HepG2 (cell line): ENCODE measurements around the gene IL10. TPM values are rescaled to one million over a fixed set of nuclear protein-coding genes. Genes with fewer than 3 reads are reported as not detected.

Experiments used
- ATAC-seq: fragments of 200-7000 bp; cut with Tn5 transposase; 3 replicates; pipeline ENCODE4 v1.9.1; 2020; ENCODE audit warnings: mild to moderate bottlenecking, moderate library complexity
- BruUV-seq: library from RNA; stranded (reverse); fragments of 400-500 nt; replicated peaks from 2 replicates; lab custom pipeline; 2021; lab: Mats Ljungman, UMichigan
- CTCF ChIA-PET: fragments of 300-600 bp; formaldehyde crosslinking; extraction: SDS; loops from one replicate; lab custom pipeline; 2021; ENCODE audit warnings: low total read pairs, inconsistent platforms, low intra/inter-chr PET ratio; lab: Yijun Ruan, JAX
- POLR2A ChIA-PET: fragments of 350-600 bp; sonication (Branson Sonifier 250); formaldehyde crosslinking; loops from one replicate; lab custom pipeline; 2020; ENCODE audit warnings: antibody characterized with exemption, inconsistent platforms; lab: Yijun Ruan, JAX
- DNase-seq: peaks from one replicate; pipeline ENCODE4 v3.0.0-alpha.2; 2015; ENCODE audit warnings: low spot score
- FAIRE-seq: peaks from 3 replicates; lab custom pipeline; 2011; peaks lifted over from hg19 to GRCh38; lab: Jason Lieb, UNC
- H2AFZ ChIP-seq: one replicate; pipeline ENCODE4 v1.6.1; 2011; ENCODE audit warnings: low read length, inconsistent platforms
- H3K27ac ChIP-seq: fragments of 300-600 bp; 3 replicates; pipeline ENCODE4 v1.8.0; 2011; ENCODE audit warnings: mixed run types, mild to moderate bottlenecking, mixed read lengths, low read length, inconsistent platforms; ENCODE audit not compliant: insufficient read depth; ENCODE audit errors: extremely low read length
- H3K27me3 ChIP-seq, 2 experiments: fragments of 200-600 bp in 1 of 2; 2 replicates in 1 of 2; 3 replicates in 1 of 2; pipeline versions ENCODE4 v1.6.0 to v1.8.0; 2011; ENCODE audit warnings: low read length in 2 of 2, mild to moderate bottlenecking in 2 of 2, moderate library complexity in 2 of 2, inconsistent platforms in 1 of 2; ENCODE audit not compliant: insufficient read depth in 2 of 2, control insufficient read depth in 1 of 2
- H3K36me3 ChIP-seq, 2 experiments: fragments of 200-600 bp in 1 of 2; replicated peaks in 1 of 2; 2 replicates in 1 of 2; 3 replicates in 1 of 2; pipeline versions ENCODE4 v1.5.1 to v1.8.0; 2011; ENCODE audit warnings: low read length in 2 of 2, inconsistent platforms in 1 of 2; ENCODE audit not compliant: insufficient read depth in 2 of 2, control insufficient read depth in 1 of 2
- H3K4me1 ChIP-seq: 2 replicates; pipeline ENCODE4 v1.5.1; 2012; ENCODE audit warnings: low read length, inconsistent platforms; ENCODE audit not compliant: insufficient read depth
- H3K4me2 ChIP-seq: 2 replicates; pipeline ENCODE4 v1.6.0; 2011; ENCODE audit warnings: low read depth, low read length, inconsistent platforms
- H3K4me3 ChIP-seq, 3 experiments: fragments of 200-600 bp in 1 of 3; sonication (generic), shearing (Covaris generic) in 1 of 3; replicated peaks in 1 of 3; 2 replicates each; pipeline ENCODE4 v1.5.1; 2011 to 2016; ENCODE audit warnings: low read length in 3 of 3, inconsistent platforms in 2 of 3, low read depth in 2 of 3, mild to moderate bottlenecking in 2 of 3, control low read depth in 1 of 3, mixed read lengths in 1 of 3; ENCODE audit not compliant: insufficient read depth in 1 of 3
- H3K79me2 ChIP-seq: one replicate; pipeline ENCODE4 v1.6.1; 2011; ENCODE audit warnings: low read length, inconsistent platforms; ENCODE audit not compliant: insufficient read depth
- H3K9ac ChIP-seq: 2 replicates; pipeline ENCODE4 v1.6.0; 2011; ENCODE audit warnings: mild to moderate bottlenecking, low read depth, low read length, inconsistent platforms; ENCODE audit not compliant: insufficient read depth
- H3K9me3 ChIP-seq: 2 replicates; pipeline ENCODE4 v1.5.1; 2012; ENCODE audit warnings: mild to moderate bottlenecking, low read length
- H4K20me1 ChIP-seq: 2 replicates; pipeline ENCODE4 v1.6.0; 2011; ENCODE audit warnings: inconsistent platforms, mild to moderate bottlenecking, low read length, moderate library complexity; ENCODE audit not compliant: insufficient read depth
- AHR ChIP-seq: IDR thresholded peaks from 2 replicates; pipeline ENCODE4 v1.6.1; 2018; ENCODE audit warnings: missing genetic modification reagents, missing compliant biosample characterization
- ATF7 ChIP-seq, 2 experiments: fragments of 450-650 bp in 1 of 2; sonication (generic) in 1 of 2; formaldehyde crosslinking in 1 of 2; IDR thresholded peaks; 2 replicates each; pipeline versions ENCODE4 v1.4.0 to v1.6.1; 2016 to 2020; ENCODE audit warnings: antibody characterized with exemption in 1 of 2, mild to moderate bottlenecking in 1 of 2, missing genetic modification reagents in 1 of 2
- ATF7-NPFF ChIP-seq: sonication (generic); formaldehyde crosslinking; IDR thresholded peaks from 2 replicates; pipeline ENCODE4 v1.8.1; 2023; ENCODE audit warnings: mild to moderate bottlenecking, low read depth, missing genetic modification reagents, moderate library complexity
- KLF13 ChIP-seq: sonication (generic); formaldehyde crosslinking; IDR thresholded peaks from 2 replicates; pipeline ENCODE4 v1.4.0; 2020; ENCODE audit warnings: mild to moderate bottlenecking, missing genetic modification reagents
- NFIB ChIP-seq: sonication (generic); formaldehyde crosslinking; IDR thresholded peaks from 2 replicates; pipeline ENCODE4 v1.9.0; 2021; ENCODE audit warnings: missing genetic modification reagents, mild to moderate bottlenecking, borderline replicate concordance
- PCBP2 ChIP-seq: fragments of 200-400 bp; formaldehyde crosslinking; optimal IDR thresholded peaks from 2 replicates; pipeline ENCODE3; 2018; ENCODE audit warnings: low read length, low read depth; ENCODE audit not compliant: poor library complexity, severe bottlenecking
- RFXANK ChIP-seq: IDR thresholded peaks from 2 replicates; pipeline ENCODE4 v1.6.1; 2016
- ZNF33A ChIP-seq: sonication (generic); formaldehyde crosslinking; IDR thresholded peaks from 2 replicates; pipeline ENCODE4 v1.5.1; 2020; ENCODE audit warnings: missing genetic modification reagents, mild to moderate bottlenecking, moderate library complexity, borderline replicate concordance
- WGBS: methylation state at CpG from one replicate; pipeline ENCODE4 v1.1.6; 2017; ENCODE audit warnings: low lambda C conversion rate; 5-methylcytosine and 5-hydroxymethylcytosine counted together
- in situ Hi-C: cut with HindIII; loops from 2 replicates; pipeline ENCODE4 v1.10.0; 2017; ENCODE audit warnings: low pct_unique_long_range_greater_than_20kb; ENCODE audit not compliant: extremely low pct_ligation_motif_present
- intact Hi-C: fragments of 100-400 bp; cut with micrococcal nuclease; formaldehyde crosslinking; loops from one replicate; pipeline ENCODE4 v1.10.0; 2022; ENCODE audit not compliant: unreplicated experiment
- polyA plus RNA-seq, 8 experiments: library from polyadenylated mRNA; depleted of rRNA in 3 of 8; stranded (reverse) in 7 of 8; unstranded in 1 of 8; fragments of >200 nt; fragmentation: Illumina TruSeq in 4 of 8; extraction: Trizol in 4 of 8; gene quantifications; 2 replicates each; pipeline versions ENCODE4 v1.2.1 to v1.2.3, GENCODE V29; 2011 to 2016; ENCODE audit warnings: low read depth in 4 of 8, missing spikeins in 1 of 8, mixed read lengths in 1 of 8; ENCODE audit not compliant: insufficient read depth in 1 of 8
- total RNA-seq, 5 experiments: library from RNA; depleted of rRNA; stranded (reverse); fragments of >200 nt; fragmentation: Illumina TruSeq; extraction: Trizol; gene quantifications; 2 replicates each; pipeline ENCODE4 v1.2.3, GENCODE V29; 2016; ENCODE audit warnings: low read depth in 1 of 5
- TF ChIP-seq, protein P1 (sequence below): sonication (generic); formaldehyde crosslinking; IDR thresholded peaks from 2 replicates; pipeline ENCODE4 v1.5.0; 2020; ENCODE audit warnings: missing genetic modification reagents, mild to moderate bottlenecking, borderline replicate concordance
- TF ChIP-seq, protein P2 (sequence below): sonication (generic); formaldehyde crosslinking; IDR thresholded peaks from 2 replicates; pipeline ENCODE4 v1.4.0; 2020; ENCODE audit warnings: mild to moderate bottlenecking, missing genetic modification reagents
- TF ChIP-seq, protein P3 (sequence below): IDR thresholded peaks from 2 replicates; pipeline ENCODE4 v1.6.1; 2016; ENCODE audit warnings: low read depth, control low read depth
- TF ChIP-seq, protein P4 (sequence below): sonication (generic); formaldehyde crosslinking; IDR thresholded peaks from 2 replicates; pipeline ENCODE4 v1.4.0; 2020; ENCODE audit warnings: mild to moderate bottlenecking, missing genetic modification reagents

Gene IL10
- total and polyA plus RNA-seq, 2 of the 13 experiments (the other 11 are each of a cell fraction or from before 2014, with no cell fraction given): not detected

DNA sequence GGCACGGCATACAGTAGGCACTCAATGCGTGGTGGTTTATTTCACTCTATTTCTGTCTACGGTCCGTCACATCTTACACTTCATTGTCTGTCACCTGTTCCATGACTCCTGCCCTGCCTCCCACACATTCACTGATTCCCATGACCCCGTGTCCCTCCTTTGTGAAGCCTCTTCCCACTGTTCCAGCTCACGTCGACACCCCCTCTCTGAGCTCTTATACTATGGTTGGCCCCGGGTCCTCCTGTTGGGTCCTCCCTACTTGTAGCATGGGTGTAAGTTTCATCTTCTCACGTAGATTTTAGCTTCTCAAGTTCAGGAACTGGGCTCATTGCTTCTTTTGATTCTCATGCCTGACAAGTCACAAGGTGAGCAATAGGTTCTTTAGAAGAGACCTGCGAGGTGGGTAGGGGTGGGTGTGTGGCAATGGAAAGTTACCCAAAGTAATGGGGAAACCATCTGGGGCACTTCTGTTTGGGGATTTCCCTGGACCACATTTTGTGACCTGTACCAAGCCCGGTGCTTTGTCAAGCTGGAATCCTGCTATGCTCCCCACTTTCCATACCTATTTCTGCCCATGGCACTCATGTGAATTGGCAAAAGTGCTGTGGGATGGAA, 22.1 kb upstream of the IL10 start:
- FAIRE-seq: no peak
- no TSS peak for BruUV-seq

DNA sequence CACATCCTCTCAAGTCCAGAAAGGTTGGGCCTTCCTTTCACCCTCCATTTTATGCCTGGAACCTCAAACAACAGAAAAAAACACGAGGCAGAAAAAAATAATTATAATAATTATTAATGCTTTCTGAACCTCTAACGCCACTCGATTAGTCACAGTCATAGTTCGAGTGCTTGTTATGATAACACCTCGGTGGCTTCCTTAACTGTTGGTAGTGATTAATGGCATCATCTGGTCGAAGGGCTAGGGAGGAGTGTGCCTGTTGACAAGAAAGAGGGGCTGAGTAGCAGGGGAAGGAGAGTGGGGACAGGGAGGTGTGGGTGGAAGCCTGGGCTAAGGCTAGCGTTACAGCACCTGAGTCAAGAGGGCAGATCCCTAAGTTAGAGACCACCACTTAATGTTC, 21.3 kb upstream of the IL10 start:
- ChIA-PET POLR2A (no interaction called here), CTCF (no interaction called here)
- Histone ChIP-seq H3K4me2 (no peak overlapping the region), H3K4me1 (no peaks in the 10 kb centered on the region), H3K27ac (no peak overlapping the region), H3K9ac (no peak overlapping the region), H2AFZ (no peak overlapping the region), H3K36me3 (no peaks in the 10 kb centered on the region), H3K9me3 (no peaks in the 10 kb centered on the region), H3K27me3 (0 out of 5 replicates have a peak, but pooled peaks cover 0 to 5% of the 10 kb centered on the region in 2 experiments), H4K20me1 (no peaks in the 10 kb centered on the region), H3K79me2 (no peaks in the 10 kb centered on the region), H3K4me3 (no peak overlapping the region)
- TF ChIP-seq ZNF33A (CRISPR knock-in tag) (no peak), ATF7 (IDR thresholded peaks at IDR 0.05) (no peak), ATF7 (CRISPR knock-in tag; IDR thresholded peaks at IDR 0.05) (no peak), ATF7-NPFF (CRISPR knock-in tag) (no peak), PCBP2 (no peak), KLF13 (CRISPR knock-in tag) (no peak)
- TF ChIP-seq, protein P1, sequence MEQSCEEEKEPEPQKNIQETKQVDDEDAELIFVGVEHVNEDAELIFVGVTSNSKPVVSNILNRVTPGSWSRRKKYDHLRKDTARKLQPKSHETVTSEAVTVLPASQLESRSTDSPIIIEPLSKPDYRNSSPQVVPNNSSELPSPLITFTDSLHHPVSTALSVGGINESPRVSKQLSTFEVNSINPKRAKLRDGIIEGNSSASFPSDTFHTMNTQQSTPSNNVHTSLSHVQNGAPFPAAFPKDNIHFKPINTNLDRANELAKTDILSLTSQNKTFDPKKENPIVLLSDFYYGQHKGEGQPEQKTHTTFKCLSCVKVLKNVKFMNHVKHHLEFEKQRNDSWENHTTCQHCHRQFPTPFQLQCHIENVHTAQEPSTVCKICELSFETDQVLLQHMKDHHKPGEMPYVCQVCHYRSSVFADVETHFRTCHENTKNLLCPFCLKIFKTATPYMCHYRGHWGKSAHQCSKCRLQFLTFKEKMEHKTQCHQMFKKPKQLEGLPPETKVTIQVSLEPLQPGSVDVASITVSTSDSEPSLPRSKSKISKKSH: no peak
- TF ChIP-seq, protein P2, sequence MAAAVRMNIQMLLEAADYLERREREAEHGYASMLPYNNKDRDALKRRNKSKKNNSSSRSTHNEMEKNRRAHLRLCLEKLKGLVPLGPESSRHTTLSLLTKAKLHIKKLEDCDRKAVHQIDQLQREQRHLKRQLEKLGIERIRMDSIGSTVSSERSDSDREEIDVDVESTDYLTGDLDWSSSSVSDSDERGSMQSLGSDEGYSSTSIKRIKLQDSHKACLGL: no peak
- TF ChIP-seq, protein P3, sequence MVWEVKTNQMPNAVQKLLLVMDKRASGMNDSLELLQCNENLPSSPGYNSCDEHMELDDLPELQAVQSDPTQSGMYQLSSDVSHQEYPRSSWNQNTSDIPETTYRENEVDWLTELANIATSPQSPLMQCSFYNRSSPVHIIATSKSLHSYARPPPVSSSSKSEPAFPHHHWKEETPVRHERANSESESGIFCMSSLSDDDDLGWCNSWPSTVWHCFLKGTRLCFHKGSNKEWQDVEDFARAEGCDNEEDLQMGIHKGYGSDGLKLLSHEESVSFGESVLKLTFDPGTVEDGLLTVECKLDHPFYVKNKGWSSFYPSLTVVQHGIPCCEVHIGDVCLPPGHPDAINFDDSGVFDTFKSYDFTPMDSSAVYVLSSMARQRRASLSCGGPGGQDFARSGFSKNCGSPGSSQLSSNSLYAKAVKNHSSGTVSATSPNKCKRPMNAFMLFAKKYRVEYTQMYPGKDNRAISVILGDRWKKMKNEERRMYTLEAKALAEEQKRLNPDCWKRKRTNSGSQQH (CRISPR knock-in tag): no peak
- TF ChIP-seq, protein P4, sequence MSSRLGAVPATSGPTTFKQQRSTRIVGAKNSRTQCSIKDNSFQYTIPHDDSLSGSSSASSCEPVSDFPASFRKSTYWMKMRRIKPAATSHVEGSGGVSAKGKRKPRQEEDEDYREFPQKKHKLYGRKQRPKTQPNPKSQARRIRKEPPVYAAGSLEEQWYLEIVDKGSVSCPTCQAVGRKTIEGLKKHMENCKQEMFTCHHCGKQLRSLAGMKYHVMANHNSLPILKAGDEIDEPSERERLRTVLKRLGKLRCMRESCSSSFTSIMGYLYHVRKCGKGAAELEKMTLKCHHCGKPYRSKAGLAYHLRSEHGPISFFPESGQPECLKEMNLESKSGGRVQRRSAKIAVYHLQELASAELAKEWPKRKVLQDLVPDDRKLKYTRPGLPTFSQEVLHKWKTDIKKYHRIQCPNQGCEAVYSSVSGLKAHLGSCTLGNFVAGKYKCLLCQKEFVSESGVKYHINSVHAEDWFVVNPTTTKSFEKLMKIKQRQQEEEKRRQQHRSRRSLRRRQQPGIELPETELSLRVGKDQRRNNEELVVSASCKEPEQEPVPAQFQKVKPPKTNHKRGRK (CRISPR knock-in tag): no peak
- ATAC-seq (no peak), FAIRE-seq (no peak), DNase-seq (no peak)
- WGBS: 38% methylated on average over 7 of the region's 7 CpGs
- no TSS peak for BruUV-seq
- intact Hi-C loops (no loop called here), in situ Hi-C loops (no loop called here)

More for the DNA sequence above, 22.1 kb upstream of the IL10 start:
- H3K79me2 ChIP-seq: no peaks in the 10 kb centered on the region
- H3K36me3 ChIP-seq: no peaks in the 10 kb centered on the region
- no peak overlapping the region for H2AFZ ChIP-seq
- WGBS: 48% methylated on average over 11 of the region's 11 CpGs
- H3K4me1 ChIP-seq: no peaks in the 10 kb centered on the region
- no peak for TF ChIP-seq AHR
- TF ChIP-seq RFXANK (CRISPR knock-in tag): no peak
- no peak for TF ChIP-seq NFIB (CRISPR knock-in tag)
- intact Hi-C loops (no loop called here), in situ Hi-C loops (no loop called here)
- H3K27ac ChIP-seq: no peak overlapping the region
- no peaks in the 10 kb centered on the region for H3K9me3 ChIP-seq
- ChIA-PET CTCF (no interaction called here), POLR2A (no interaction called here)
- H3K4me2 ChIP-seq: no peak overlapping the region
- H4K20me1 ChIP-seq: no peaks in the 10 kb centered on the region
- no peak overlapping the region for H3K9ac ChIP-seq
- H3K4me3 ChIP-seq: no peak overlapping the region
- 0 out of 5 replicates have a peak, but pooled peaks cover 0 to 5% of the 10 kb centered on the region in 2 experiments for H3K27me3 ChIP-seq
- DNase-seq (no peak), ATAC-seq (no peak)
